HCT116 (cell line): ENCODE data around the gene MGRN1. TPM values are rescaled to one million over a fixed set of nuclear protein-coding genes. Genes with fewer than 3 reads are reported as not detected.

Experiments used
- ATAC-seq: fragments of 200-7000 bp; cut with Tn5 transposase; 2 replicates; pipeline ENCODE4 v1.9.1; 2020; ENCODE audit warnings: mild to moderate bottlenecking, moderate library complexity
- BruUV-seq: library from RNA; stranded (reverse); fragments of 400-500 nt; replicated peaks from 2 replicates; lab custom pipeline; 2021; lab: Mats Ljungman, UMichigan
- CTCF ChIA-PET: fragments of 300-600 bp; sonication (Branson Sonifier 250); formaldehyde crosslinking; loops from one replicate; lab custom pipeline; 2021; ENCODE audit warnings: antibody characterized with exemption; lab: Charles Lee
- POLR2A ChIA-PET: fragments of 300-600, 350-600 bp; sonication (Branson Sonifier 250); formaldehyde crosslinking; loops from one replicate; lab custom pipeline; 2021; ENCODE audit warnings: antibody characterized with exemption; lab: Charles Lee
- RAD21 ChIA-PET, 2 experiments: fragments of 300-600 bp; sonication (Branson Sonifier 250); formaldehyde crosslinking; loops; one replicate each; lab custom pipeline; 2023; ENCODE audit warnings: low total read pairs in 2 of 2; ENCODE audit not compliant: uncharacterized antibody in 2 of 2, unreplicated experiment in 2 of 2, low non-redundant PET in 1 of 2; lab: Charles Lee
- DNase-seq: peaks from one replicate; pipeline ENCODE4 v3.0.0-alpha.2; 2010; ENCODE audit warnings: low read depth, low spot score
- H2AFZ ChIP-seq: fragments of 200-600 bp; shearing (Covaris generic), sonication (generic); 2 replicates; pipeline ENCODE4 v1.6.1; 2017; ENCODE audit warnings: low read depth, mixed run types, mixed read lengths, antibody characterized with exemption, low read length; ENCODE audit not compliant: poor library complexity, severe bottlenecking
- H3K27ac ChIP-seq: 2 replicates; pipeline ENCODE4 v1.5.1; 2012; ENCODE audit warnings: low read depth, low read length
- H3K27me3 ChIP-seq: fragments of 200-600 bp; sonication (generic); 2 replicates; pipeline ENCODE4 v1.6.1; 2016; ENCODE audit warnings: mixed run types, low read length, mixed read lengths; ENCODE audit not compliant: insufficient read depth
- H3K36me3 ChIP-seq, 2 experiments: fragments of 200-500 bp in 1 of 2; fragments of 200-600 bp in 1 of 2; sonication (Bioruptor generic) in 1 of 2; sonication (generic) in 1 of 2; 2 replicates each; pipeline versions ENCODE4 v1.5.1 to v1.6.1; 2014 to 2016; ENCODE audit warnings: low read length in 2 of 2, inconsistent platforms in 1 of 2, mixed read lengths in 1 of 2, mixed run types in 1 of 2; ENCODE audit not compliant: insufficient read depth in 2 of 2, control insufficient read depth in 1 of 2
- H3K4me1 ChIP-seq, 2 experiments: fragments of 200-600 bp in 1 of 2; sonication (generic) in 1 of 2; 2 replicates each; pipeline versions ENCODE4 v1.5.1 to v1.6.1; 2012 to 2017; ENCODE audit warnings: low read length in 2 of 2, inconsistent platforms in 1 of 2, mild to moderate bottlenecking in 1 of 2, mixed read lengths in 1 of 2, mixed run types in 1 of 2, moderate library complexity in 1 of 2; ENCODE audit not compliant: insufficient read depth in 2 of 2, control insufficient read depth in 1 of 2
- H3K4me2 ChIP-seq: fragments of 200-600 bp; sonication (generic); 2 replicates; pipeline ENCODE4 v1.6.1; 2017; ENCODE audit warnings: mixed run types, low read length, mixed read lengths
- H3K4me3 ChIP-seq, 2 experiments: fragments of 200-600 bp in 1 of 2; sonication (generic) in 1 of 2; replicated peaks in 1 of 2; 2 replicates each; pipeline ENCODE4 v1.5.1; 2011 to 2016; ENCODE audit warnings: low read length in 2 of 2, control low read depth in 1 of 2, low read depth in 1 of 2, mild to moderate bottlenecking in 1 of 2, mixed read lengths in 1 of 2, mixed run types in 1 of 2
- H3K79me2 ChIP-seq: fragments of 200-600 bp; sonication (generic); 2 replicates; pipeline ENCODE4 v1.6.1; 2017; ENCODE audit warnings: mild to moderate bottlenecking, mixed run types, low read length, moderate library complexity, mixed read lengths; ENCODE audit not compliant: insufficient read depth
- H3K9ac ChIP-seq: fragments of 200-600 bp; sonication (generic); 2 replicates; pipeline ENCODE4 v1.6.1; 2016; ENCODE audit warnings: low read length, mixed read lengths
- H3K9me2 ChIP-seq: fragments of 200-600 bp; sonication (generic), shearing (Covaris generic); 2 replicates; pipeline ENCODE4 v1.6.1; 2017; ENCODE audit warnings: mixed run types, mild to moderate bottlenecking, moderate library complexity; ENCODE audit not compliant: insufficient read depth
- H3K9me3 ChIP-seq, 2 experiments: fragments of 200-500 bp in 1 of 2; fragments of 200-600 bp in 1 of 2; sonication (Bioruptor generic) in 1 of 2; sonication (generic) in 1 of 2; 2 replicates each; pipeline ENCODE4 v1.6.1; 2014 to 2017; ENCODE audit warnings: low read length in 2 of 2, mixed read lengths in 2 of 2, inconsistent platforms in 1 of 2, low read depth in 1 of 2, mild to moderate bottlenecking in 1 of 2, mixed run types in 1 of 2, moderate library complexity in 1 of 2; ENCODE audit not compliant: control insufficient read depth in 1 of 2, insufficient read depth in 1 of 2
- H4K20me1 ChIP-seq: fragments of 200-600 bp; sonication (generic), shearing (Covaris generic); 2 replicates; pipeline ENCODE4 v1.6.1; 2017; ENCODE audit warnings: mixed run types, mild to moderate bottlenecking, moderate library complexity; ENCODE audit not compliant: insufficient read depth
- ATF3 ChIP-seq: IDR thresholded peaks from 2 replicates; pipeline ENCODE4 v1.6.1; 2012
- CTCF ChIP-seq, 3 experiments: fragments of 200-600 bp in 1 of 3; sonication (generic) in 1 of 3; IDR thresholded peaks in 2 of 3; conservative IDR thresholded peaks in 1 of 3; 2 replicates each; pipeline ENCODE4 v1.5.1; 2012 to 2017; ENCODE audit warnings: low read depth in 2 of 3, low read length in 2 of 3, antibody characterized with exemption in 1 of 3, borderline replicate concordance in 1 of 3, control low read depth in 1 of 3, mild to moderate bottlenecking in 1 of 3, mixed read lengths in 1 of 3, mixed run types in 1 of 3, moderate library complexity in 1 of 3; ENCODE audit not compliant: insufficient read depth in 1 of 3
- EZH2 ChIP-seq: fragments of 200-600 bp; sonication (generic); IDR thresholded peaks from 2 replicates; pipeline ENCODE4 v1.6.1; 2017; ENCODE audit warnings: antibody characterized with exemption, mixed run types
- JUND ChIP-seq: IDR thresholded peaks from 2 replicates; pipeline ENCODE4 v1.6.1; 2012
- POLR2A ChIP-seq: IDR thresholded peaks from 2 replicates; pipeline ENCODE4 v1.7.0; 2011; ENCODE audit warnings: borderline replicate concordance; ENCODE audit not compliant: insufficient read depth, insufficient read length; ENCODE audit errors: extremely low read depth
- SP1 ChIP-seq: IDR thresholded peaks from 2 replicates; pipeline ENCODE4 v1.6.1; 2012; ENCODE audit warnings: low read depth
- TCF7L2 ChIP-seq: IDR thresholded peaks from 2 replicates; pipeline ENCODE4 v1.7.0; 2011; ENCODE audit warnings: borderline replicate concordance, inconsistent platforms; ENCODE audit not compliant: insufficient read depth, insufficient read length; ENCODE audit errors: extremely low read depth
- ZNF274 ChIP-seq: fragments of 200-500 bp; sonication (Bioruptor generic); IDR thresholded peaks from 2 replicates; pipeline ENCODE4 v1.6.1; 2014; ENCODE audit warnings: mild to moderate bottlenecking, low read depth, low read length, inconsistent platforms
- intact Hi-C: fragments of 100-400 bp; cut with micrococcal nuclease; formaldehyde crosslinking; loops from 2 replicates; pipeline ENCODE4 v1.10.0; 2022
- total RNA-seq: library from RNA; stranded (reverse); gene quantifications from one replicate; pipeline ENCODE4 v1.2.1, GENCODE V29; 2021; ENCODE audit not compliant: unreplicated experiment

Gene MGRN1
- total RNA-seq, 1 experiment from 2014 or later, result 50.6 TPM

- ChIA-PET RAD21 (no interaction called here), POLR2A (interaction anchor here (1.9 kb wide), 1 partner anchor 35 kb away, joined by 8 read pairs; no protein-coding TSS in a partner anchor), CTCF (interaction anchor here (1.6 kb wide), 1 partner anchor 109 kb away, joined by 4 read pairs; the partner anchor contains the start of gene MGRN1)
- Histone ChIP-seq H3K4me1 (peaks cover 8 to 19% of the 10 kb centered on the region in 2 experiments), H3K27me3 (no peaks in the 10 kb centered on the region), H3K9me3 (no peaks in the 10 kb centered on the region), H3K9me2 (no peaks in the 10 kb centered on the region), H3K4me3 (peak overlapping the region; percentile 97), H3K4me2 (peak overlapping the region; percentile 96), H3K9ac (peak overlapping the region; percentile 94), H4K20me1 (no peaks in the 10 kb centered on the region), H3K79me2 (peaks cover 29% of the 10 kb centered on the region), H2AFZ (no peak overlapping the region), H3K36me3 (peaks cover 3 to 15% of the 10 kb centered on the region in 2 experiments; a peak in 3 of 4 replicates), H3K27ac (peak overlapping the region; percentile 83)
- DNase-seq (no peak), ATAC-seq (no peak)
- intact Hi-C loops, result loop anchor here (5.0 kb wide), 2 partner anchors 209 to 224 kb away; partner anchors contain the start of gene SEC14L5
- no TSS peak for BruUV-seq
- TF ChIP-seq TCF7L2 (no peak), ATF3 (no peak), ZNF274 (no peak), SP1 (no peak), EZH2 (no peak), CTCF (IDR thresholded peaks at IDR 0.05 in 2 of 3, conservative IDR thresholded peaks at IDR 0.05 in 1 of 3; ENCODE audit: borderline replicate concordance in 1 of 3, insufficient read depth in 1 of 3, low read depth in 2 of 3, low read length in 2 of 3) (no peak), JUND (no peak), POLR2A (no peak)
Observed at GRCh38 chr16:4733211-4733742, 108.7 kb downstream of the MGRN1 start.
